ENCODE results near the gene ZFAND3. TPM values are rescaled to one million over a fixed set of nuclear protein-coding genes. Genes with fewer than 3 reads are reported as not detected.

The ZFAND3 gene
- polyA plus RNA-seq, 2 of the 4 experiments (the other 2 are of a cell fraction), result 12.0 to 50.0 TPM

GRCh38 chr6:37804586-37804985, 14.9 kb upstream of the ZFAND3 start:
- ChIA-PET POLR2A (interaction anchor here (0.5 kb wide), 1 partner anchor 12 kb away, joined by 7 read pairs; no protein-coding TSS in a partner anchor), CTCF (interaction anchor here (1.3 kb wide), 1 partner anchor 14 kb away, joined by 3 read pairs; no protein-coding TSS in a partner anchor)
- Histone ChIP-seq H3K4me3 (no peak overlapping the region), H3K9me3 (no peaks in the 10 kb centered on the region), H3K27ac (no peak overlapping the region), H3K4me2 (no peak overlapping the region), H3K4me1 (no peaks in the 10 kb centered on the region)
- DNase-seq (ENCODE audit: low read depth in 1 of 2, low spot score in 1 of 2) (no peak), ATAC-seq (no peak), FAIRE-seq (no peak)
- WGBS (ENCODE audit: missing lambda C conversion rate), result 63% methylated on average over 1 of the region's 1 CpG
- TF ChIP-seq REST (IDR thresholded peaks at IDR 0.05) (no peak), JUN (IDR thresholded peaks at IDR 0.05) (no peak), ZNF302 (CRISPR knock-in tag; IDR thresholded peaks at IDR 0.05) (no peak), ZSCAN20 (CRISPR knock-in tag; IDR thresholded peaks at IDR 0.05) (no peak), BHLHE40 (IDR thresholded peaks at IDR 0.05; ENCODE audit: low read depth, low read length) (no peak), HDAC2 (IDR thresholded peaks at IDR 0.05) (no peak), KDM1A (IDR thresholded peaks at IDR 0.05; ENCODE audit: low read depth) (no peak), JUNB (IDR thresholded peaks at IDR 0.05) (no peak), CHD2 (IDR thresholded peaks at IDR 0.05; ENCODE audit: low read length, partially characterized antibody) (no peak), MYC (IDR thresholded peaks at IDR 0.05; ENCODE audit: borderline replicate concordance, low read length) (no peak)

- no peak for TF ChIP-seq FOSL2 (IDR thresholded peaks at IDR 0.05)
- no peak for TF ChIP-seq FOSL2 (CRISPR knock-in tag; IDR thresholded peaks at IDR 0.05)
- TF ChIP-seq TP53 (CRISPR knock-in tag; IDR thresholded peaks at IDR 0.05), result no peak
- TF ChIP-seq KDM5A (IDR thresholded peaks at IDR 0.05), result no peak
- TF ChIP-seq, protein P1, sequence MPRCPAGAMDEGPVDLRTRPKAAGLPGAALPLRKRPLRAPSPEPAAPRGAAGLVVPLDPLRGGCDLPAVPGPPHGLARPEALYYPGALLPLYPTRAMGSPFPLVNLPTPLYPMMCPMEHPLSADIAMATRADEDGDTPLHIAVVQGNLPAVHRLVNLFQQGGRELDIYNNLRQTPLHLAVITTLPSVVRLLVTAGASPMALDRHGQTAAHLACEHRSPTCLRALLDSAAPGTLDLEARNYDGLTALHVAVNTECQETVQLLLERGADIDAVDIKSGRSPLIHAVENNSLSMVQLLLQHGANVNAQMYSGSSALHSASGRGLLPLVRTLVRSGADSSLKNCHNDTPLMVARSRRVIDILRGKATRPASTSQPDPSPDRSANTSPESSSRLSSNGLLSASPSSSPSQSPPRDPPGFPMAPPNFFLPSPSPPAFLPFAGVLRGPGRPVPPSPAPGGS (IDR thresholded peaks at IDR 0.05), result no peak
- TF ChIP-seq EHF (CRISPR knock-in tag; IDR thresholded peaks at IDR 0.05), result no peak
- TF ChIP-seq MYC (IDR thresholded peaks at IDR 0.05; ENCODE audit: borderline replicate concordance, low read length), result no peak
- H3K27ac ChIP-seq, result no peak overlapping the region
- WGBS (ENCODE audit: missing lambda C conversion rate), result 95% methylated on average over 2 of the region's 2 CpGs
- DNase-seq (ENCODE audit: low read depth in 1 of 2, low spot score in 1 of 2) (no peak), ATAC-seq (no peak), FAIRE-seq (no peak)
- no peaks in the 10 kb centered on the region for H3K9me3 ChIP-seq
- H3K4me3 ChIP-seq, result no peak overlapping the region
- POLR2A ChIA-PET, result interaction anchor here (0.9 kb wide), 1 partner anchor 15 kb away, joined by 3 read pairs; no protein-coding TSS in a partner anchor
- H3K4me1 ChIP-seq, result no peaks in the 10 kb centered on the region
- no peak overlapping the region for H3K4me2 ChIP-seq
- CTCF ChIA-PET, result interaction anchor here (1.3 kb wide), 1 partner anchor 15 kb away, joined by 4 read pairs; no protein-coding TSS in a partner anchor
Observed at GRCh38 chr6:37806213-37806612, 13.3 kb upstream of the ZFAND3 start.

DNA sequence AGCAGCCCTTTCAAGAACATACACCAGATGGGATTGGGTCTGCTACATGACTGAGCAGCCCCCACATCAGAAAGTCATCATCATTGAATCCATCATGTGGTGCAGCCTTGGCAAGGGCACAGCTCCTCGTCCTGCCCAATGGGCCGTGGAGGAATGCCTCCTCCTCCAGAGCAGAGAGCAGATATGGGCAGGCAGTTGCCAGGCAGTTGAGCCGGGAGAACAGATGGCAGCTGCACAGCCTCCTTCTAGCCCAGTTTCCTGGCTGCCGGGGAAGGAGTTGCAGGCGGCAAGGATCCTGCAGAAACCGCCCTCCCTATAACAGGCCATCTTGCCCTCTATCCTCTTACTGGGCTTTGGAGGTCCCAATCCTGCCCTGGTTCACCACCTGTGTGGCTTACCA, 11.9 kb upstream of the ZFAND3 start:
- no peak for FAIRE-seq
- DNase-seq (ENCODE audit: low read depth in 1 of 2, low spot score in 1 of 2), result no peak
- 56% methylated on average over 4 of the region's 6 CpGs for WGBS (ENCODE audit: missing lambda C conversion rate)
- no peak overlapping the region for H3K4me2 ChIP-seq
- TF ChIP-seq RFX5 (IDR thresholded peaks at IDR 0.05) (no peak), NFE2L2 (conservative IDR thresholded peaks at IDR 0.05; ENCODE audit: low read length) (no peak), FOSB (CRISPR knock-in tag; IDR thresholded peaks at IDR 0.05) (no peak), SREBF2 (IDR thresholded peaks at IDR 0.05) (no peak), SMC3 (IDR thresholded peaks at IDR 0.05) (no peak), JUN (IDR thresholded peaks at IDR 0.05) (no peak), PBX3 (IDR thresholded peaks at IDR 0.05) (no peak), ZC3H11A (IDR thresholded peaks at IDR 0.05) (no peak), TFCP2L1 (CRISPR knock-in tag; IDR thresholded peaks at IDR 0.05) (no peak), HOXA7 (CRISPR knock-in tag; IDR thresholded peaks at IDR 0.05) (no peak), KDM1A (IDR thresholded peaks at IDR 0.05; ENCODE audit: low read depth) (no peak), PHF8 (IDR thresholded peaks at IDR 0.05; ENCODE audit: borderline replicate concordance, low read depth) (no peak), ELK1 (IDR thresholded peaks at IDR 0.05; ENCODE audit: low read depth, low read length) (no peak), FOXS1 (CRISPR knock-in tag; IDR thresholded peaks at IDR 0.05) (no peak), EP300 (IDR thresholded peaks at IDR 0.05) (no peak), GATA3 (IDR thresholded peaks at IDR 0.05; ENCODE audit: borderline replicate concordance) (no peak), CHD2 (IDR thresholded peaks at IDR 0.05; ENCODE audit: low read length, partially characterized antibody) (no peak), CEBPB (IDR thresholded peaks at IDR 0.05) (no peak)
- no peaks in the 10 kb centered on the region for H3K4me1 ChIP-seq
- no peak overlapping the region for H3K4me3 ChIP-seq
- POLR2A ChIA-PET, result no interaction called here
- no peaks in the 10 kb centered on the region for H3K9me3 ChIP-seq
- peak; percentile 54 to 58; a peak in 4 of 6 replicates for ATAC-seq
- H3K27ac ChIP-seq, result no peak overlapping the region
- CTCF ChIA-PET, result interaction anchor here (0.9 kb wide), 1 partner anchor 17 kb away, joined by 3 read pairs; no protein-coding TSS in a partner anchor

Measured in A549 (cell line).